ENCODE results near the gene WASHC1.
"Not testable (repeated sequence)": the region's sequence is repeated elsewhere in the genome, so short reads cannot be mapped to it uniquely, and the experiment has no call there.

DNA sequence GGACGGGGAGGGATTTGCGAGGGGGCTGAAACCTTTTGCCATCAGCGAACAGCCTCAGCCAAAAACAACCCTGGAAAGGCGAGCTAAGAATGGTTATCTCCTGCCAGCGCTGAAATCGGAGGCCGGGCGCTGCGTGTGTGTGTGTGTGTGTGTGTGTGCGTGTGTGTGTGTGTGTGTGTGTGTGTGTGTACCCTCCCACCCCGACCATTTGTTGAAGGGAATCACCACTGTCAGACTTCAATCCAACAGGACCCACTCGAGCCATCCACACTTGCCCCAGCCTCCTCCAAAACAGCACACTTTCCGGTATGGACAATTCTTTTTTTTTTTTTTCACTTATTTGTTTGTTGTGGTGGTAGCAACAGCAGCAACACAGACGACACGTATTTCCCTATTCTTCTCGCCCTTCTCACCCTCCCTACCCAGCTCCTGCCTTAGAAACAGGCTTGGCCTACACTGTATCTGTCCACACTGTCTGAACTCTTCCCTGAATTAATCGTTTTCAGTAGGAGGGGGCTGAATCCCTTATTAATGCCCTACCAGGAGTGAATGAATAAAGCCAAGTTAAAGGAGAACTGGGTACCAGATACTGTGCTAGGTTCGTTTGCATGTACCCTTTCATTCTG is 44.8 kb upstream of the WASHC1 start:
- TF ChIP-seq, protein P1, sequence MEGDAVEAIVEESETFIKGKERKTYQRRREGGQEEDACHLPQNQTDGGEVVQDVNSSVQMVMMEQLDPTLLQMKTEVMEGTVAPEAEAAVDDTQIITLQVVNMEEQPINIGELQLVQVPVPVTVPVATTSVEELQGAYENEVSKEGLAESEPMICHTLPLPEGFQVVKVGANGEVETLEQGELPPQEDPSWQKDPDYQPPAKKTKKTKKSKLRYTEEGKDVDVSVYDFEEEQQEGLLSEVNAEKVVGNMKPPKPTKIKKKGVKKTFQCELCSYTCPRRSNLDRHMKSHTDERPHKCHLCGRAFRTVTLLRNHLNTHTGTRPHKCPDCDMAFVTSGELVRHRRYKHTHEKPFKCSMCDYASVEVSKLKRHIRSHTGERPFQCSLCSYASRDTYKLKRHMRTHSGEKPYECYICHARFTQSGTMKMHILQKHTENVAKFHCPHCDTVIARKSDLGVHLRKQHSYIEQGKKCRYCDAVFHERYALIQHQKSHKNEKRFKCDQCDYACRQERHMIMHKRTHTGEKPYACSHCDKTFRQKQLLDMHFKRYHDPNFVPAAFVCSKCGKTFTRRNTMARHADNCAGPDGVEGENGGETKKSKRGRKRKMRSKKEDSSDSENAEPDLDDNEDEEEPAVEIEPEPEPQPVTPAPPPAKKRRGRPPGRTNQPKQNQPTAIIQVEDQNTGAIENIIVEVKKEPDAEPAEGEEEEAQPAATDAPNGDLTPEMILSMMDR (IDR thresholded peaks at IDR 0.05) = not testable (repeated sequence)
- not testable (repeated sequence) for TF ChIP-seq POLR2A (IDR thresholded peaks at IDR 0.05)

Measured in thyroid gland (tissue), 4 donors.